ENCODE results near the gene SHOC1. TPM values are rescaled to one million over a fixed set of nuclear protein-coding genes. Genes with fewer than 3 reads are reported as not detected.
A peak's percentile ranks its signal among the peaks of the same experiment; 100 is the strongest.

Gene SHOC1
- total RNA-seq, 1 donor from 2014 or later, result not detected

DNA sequence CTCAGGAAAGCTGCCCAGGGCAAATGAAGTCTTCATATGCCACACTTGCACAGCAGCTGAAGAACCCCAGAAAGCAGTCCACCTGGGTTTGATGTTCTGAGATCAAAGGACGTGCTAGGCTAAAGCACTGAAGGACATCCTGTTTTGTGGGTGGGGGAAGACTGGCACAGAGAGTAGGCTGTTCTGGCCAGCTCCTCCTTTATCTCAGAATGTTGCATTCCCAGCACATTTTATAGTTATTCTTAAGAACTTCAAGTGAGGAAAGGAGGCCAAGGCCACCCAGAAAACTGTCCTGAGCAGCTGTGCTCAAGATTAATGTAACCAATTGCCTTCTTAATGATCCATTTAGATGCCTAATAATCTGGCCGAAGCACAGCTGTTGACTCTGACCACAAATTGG, 10.9 kb downstream of the SHOC1 start:
- peaks cover 9% of the 10 kb centered on the region for H3K9me3 Mint-ChIP-seq
- POLR2A ChIA-PET, result interaction anchor here (0.5 kb wide), 1 partner anchor 221 kb away, joined by 7 read pairs; no protein-coding TSS in a partner anchor
- no peak overlapping the region for H3K4me3 Mint-ChIP-seq
- CTCF ChIA-PET, result interaction anchor here (1.1 kb wide), 1 partner anchor 314 kb away, joined by 3 read pairs; no protein-coding TSS in a partner anchor
- no peaks in the 10 kb centered on the region for H3K27me3 Mint-ChIP-seq
- H3K4me1 Mint-ChIP-seq, result no peaks in the 10 kb centered on the region
- intact Hi-C loops (cut with micrococcal nuclease), result no loop called here
- DNase-seq, result no peak
- H3K27ac Mint-ChIP-seq, result no peak overlapping the region
- H3K36me3 Mint-ChIP-seq (ENCODE audit: low read depth), result peaks cover 10% of the 10 kb centered on the region
- TF ChIP-seq, protein P1, sequence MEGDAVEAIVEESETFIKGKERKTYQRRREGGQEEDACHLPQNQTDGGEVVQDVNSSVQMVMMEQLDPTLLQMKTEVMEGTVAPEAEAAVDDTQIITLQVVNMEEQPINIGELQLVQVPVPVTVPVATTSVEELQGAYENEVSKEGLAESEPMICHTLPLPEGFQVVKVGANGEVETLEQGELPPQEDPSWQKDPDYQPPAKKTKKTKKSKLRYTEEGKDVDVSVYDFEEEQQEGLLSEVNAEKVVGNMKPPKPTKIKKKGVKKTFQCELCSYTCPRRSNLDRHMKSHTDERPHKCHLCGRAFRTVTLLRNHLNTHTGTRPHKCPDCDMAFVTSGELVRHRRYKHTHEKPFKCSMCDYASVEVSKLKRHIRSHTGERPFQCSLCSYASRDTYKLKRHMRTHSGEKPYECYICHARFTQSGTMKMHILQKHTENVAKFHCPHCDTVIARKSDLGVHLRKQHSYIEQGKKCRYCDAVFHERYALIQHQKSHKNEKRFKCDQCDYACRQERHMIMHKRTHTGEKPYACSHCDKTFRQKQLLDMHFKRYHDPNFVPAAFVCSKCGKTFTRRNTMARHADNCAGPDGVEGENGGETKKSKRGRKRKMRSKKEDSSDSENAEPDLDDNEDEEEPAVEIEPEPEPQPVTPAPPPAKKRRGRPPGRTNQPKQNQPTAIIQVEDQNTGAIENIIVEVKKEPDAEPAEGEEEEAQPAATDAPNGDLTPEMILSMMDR (IDR thresholded peaks at IDR 0.05), result no peak
- ATAC-seq (ENCODE audit: low read depth), result no peak

DNA sequence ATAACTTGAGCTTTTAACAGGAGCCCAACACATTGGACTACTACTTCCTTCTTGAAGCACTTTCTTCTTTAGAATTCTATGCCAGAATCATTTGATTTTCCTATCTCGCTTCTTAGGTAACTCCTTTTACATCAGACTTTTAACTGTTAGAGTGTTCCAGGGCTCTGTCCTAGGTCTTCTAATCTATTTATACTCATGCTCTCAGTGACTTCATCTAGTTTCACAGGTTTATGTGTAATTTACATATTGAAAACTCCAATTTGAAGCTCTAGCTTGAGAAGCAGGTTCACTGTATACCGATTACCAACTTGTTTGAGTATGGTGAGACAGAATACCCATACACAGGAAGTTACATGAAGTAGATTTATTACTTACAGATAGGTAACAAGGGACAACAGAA, 11.3 kb downstream of the SHOC1 start:
- ATAC-seq (ENCODE audit: low read depth) (no peak), DNase-seq (no peak)
- Mint-ChIP-seq H3K27ac (no peak overlapping the region), H3K4me3 (no peak overlapping the region), H3K9me3 (peaks cover 9% of the 10 kb centered on the region), H3K27me3 (no peaks in the 10 kb centered on the region), H3K36me3 (ENCODE audit: low read depth) (peaks cover 10% of the 10 kb centered on the region), H3K4me1 (no peaks in the 10 kb centered on the region)
- intact Hi-C loops (cut with micrococcal nuclease), result no loop called here
- ChIA-PET CTCF (interaction anchor here (1.1 kb wide), 1 partner anchor 314 kb away, joined by 3 read pairs; no protein-coding TSS in a partner anchor), POLR2A (interaction anchor here (0.5 kb wide), 1 partner anchor 222 kb away, joined by 7 read pairs; no protein-coding TSS in a partner anchor)
- TF ChIP-seq, protein P1 (IDR thresholded peaks at IDR 0.05), result no peak

- TF ChIP-seq, protein P1 (IDR thresholded peaks at IDR 0.05), result no peak
These were observed 28.7 kb downstream of the SHOC1 start for GRCh38 chr9:111766066-111766465.

DNA sequence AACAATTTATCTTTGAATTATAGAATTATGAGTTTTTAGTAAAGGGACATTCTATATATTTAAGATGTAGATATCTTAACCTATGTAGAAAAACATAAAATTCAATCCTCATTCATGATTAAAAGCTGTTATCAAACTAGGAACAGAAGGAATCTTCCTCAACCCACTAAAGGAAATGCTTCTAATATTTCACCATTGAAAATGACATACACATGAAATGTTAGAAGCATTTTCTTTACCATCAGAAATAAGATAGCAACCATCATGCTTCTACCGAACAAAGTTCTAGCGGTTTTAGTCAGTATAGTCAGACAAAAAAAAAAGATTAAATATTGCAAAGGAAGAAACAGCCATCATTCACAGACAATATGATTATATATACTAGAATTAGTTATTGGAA, 32.2 kb downstream of the SHOC1 start:
- H3K27me3 Mint-ChIP-seq, result no peaks in the 10 kb centered on the region
- ChIA-PET POLR2A (interaction anchor here (0.9 kb wide), 1 partner anchor 313 kb away, joined by 3 read pairs; no protein-coding TSS in a partner anchor), CTCF (interaction anchor here (8.1 kb wide), 1 partner anchor 314 kb away, joined by 121 read pairs; no protein-coding TSS in a partner anchor)
- ATAC-seq (ENCODE audit: low read depth) (no peak), DNase-seq (no peak)
- H3K4me1 Mint-ChIP-seq, result peaks cover 4% of the 10 kb centered on the region
- H3K9me3 Mint-ChIP-seq, result peaks cover 13% of the 10 kb centered on the region
- peaks cover 7% of the 10 kb centered on the region for H3K36me3 Mint-ChIP-seq (ENCODE audit: low read depth)
- intact Hi-C loops (cut with micrococcal nuclease), result loop anchor here (5.0 kb wide), 1 partner anchor 165 kb away; no protein-coding TSS in a partner anchor
- no peak overlapping the region for H3K4me3 Mint-ChIP-seq
- no peak overlapping the region for H3K27ac Mint-ChIP-seq
- TF ChIP-seq, protein P1 (IDR thresholded peaks at IDR 0.05), result no peak

More at GRCh38 chr9:111766066-111766465, 28.7 kb downstream of the SHOC1 start:
- intact Hi-C loops (cut with micrococcal nuclease), result no loop called here
- Mint-ChIP-seq H3K4me1 (no peaks in the 10 kb centered on the region), H3K4me3 (no peak overlapping the region), H3K36me3 (ENCODE audit: low read depth) (peaks cover 7% of the 10 kb centered on the region), H3K9me3 (peaks cover 13% of the 10 kb centered on the region), H3K27ac (no peak overlapping the region), H3K27me3 (no peaks in the 10 kb centered on the region)
- no peak for ATAC-seq (ENCODE audit: low read depth)
- no peak for DNase-seq
- ChIA-PET CTCF (interaction anchor here (0.6 kb wide), 1 partner anchor 237 kb away, joined by 3 read pairs; no protein-coding TSS in a partner anchor), POLR2A (no interaction called here)

DNA sequence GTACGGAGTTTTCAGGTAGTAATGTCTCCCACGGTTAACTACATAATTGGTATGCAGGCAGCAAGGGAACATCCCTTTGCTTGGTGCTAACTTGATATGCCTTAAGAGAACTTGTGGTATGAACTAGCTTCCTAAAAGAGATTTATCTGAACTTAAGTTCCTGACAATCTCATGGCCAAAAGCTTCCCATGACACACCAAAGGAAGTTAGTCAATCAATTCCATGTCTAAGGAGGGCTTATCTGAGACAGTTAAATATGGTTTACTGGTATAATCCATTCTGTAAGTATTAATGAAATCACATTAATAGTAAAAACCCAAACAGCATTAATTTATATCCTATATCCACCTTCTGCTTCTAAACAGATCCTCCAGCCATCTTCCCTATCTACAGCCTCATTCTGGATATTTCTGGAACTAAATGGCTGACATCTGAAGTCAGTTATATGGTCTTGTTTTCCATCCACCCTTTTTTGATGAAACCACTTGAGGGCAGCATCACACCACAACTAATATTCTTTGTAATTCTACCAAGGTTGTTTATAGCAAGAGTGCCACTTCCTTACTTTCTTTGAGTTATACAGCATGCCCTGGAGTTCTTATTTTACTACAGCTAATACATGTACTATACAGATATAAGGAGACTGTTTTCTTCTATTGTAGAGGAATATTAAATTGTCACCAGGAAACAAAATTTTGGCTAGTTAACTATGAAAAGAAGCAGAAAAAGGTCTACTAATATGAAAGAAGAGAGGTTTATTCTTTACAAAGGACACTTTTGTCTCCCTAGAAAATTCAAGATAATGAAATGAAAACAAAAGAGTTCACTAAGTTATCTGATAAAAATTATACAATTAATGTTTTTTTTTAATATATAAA, 34.7 kb downstream of the SHOC1 start:
- CTCF ChIA-PET, result interaction anchor here (0.8 to 8.1 kb wide), 14 partner anchors 18 to 1033 kb away, joined by 3 to 121 read pairs (median 4); no protein-coding TSS in a partner anchor
- Mint-ChIP-seq H3K4me1 (peaks cover 4% of the 10 kb centered on the region), H3K4me3 (no peak overlapping the region), H3K9me3 (no peaks in the 10 kb centered on the region), H3K27ac (no peak overlapping the region), H3K27me3 (no peaks in the 10 kb centered on the region), H3K36me3 (ENCODE audit: low read depth) (no peaks in the 10 kb centered on the region)
- intact Hi-C loops (cut with micrococcal nuclease), result loop anchor here (1.0 to 5.0 kb wide), 10 partner anchors 136 to 1061 kb away; partner anchors contain the start of gene UGCG
- ATAC-seq (ENCODE audit: low read depth), result peak; percentile 84
- POLR2A ChIA-PET, result interaction anchor here (0.6 to 3.3 kb wide), 4 partner anchors 173 to 318 kb away, joined by 3 to 13 read pairs (median 8); no protein-coding TSS in a partner anchor
- DNase-seq, result no peak
- TF ChIP-seq, protein P1 (IDR thresholded peaks at IDR 0.05), result peak; percentile 55

Data from activated B cell treated with CpG ODN at 0.5 μM for 24 hours (primary cell).